PC-3 (cell line): ENCODE results near the gene PTPRN2. TPM values are rescaled to one million over a fixed set of nuclear protein-coding genes. Genes with fewer than 3 reads are reported as not detected.

Experiments used
- ATAC-seq: fragments of 200-7000 bp; cut with Tn5 transposase; 2 replicates; pipeline ENCODE4 v1.9.1; 2020; ENCODE audit warnings: mild to moderate bottlenecking, moderate library complexity
- BruUV-seq: library from RNA; stranded (reverse); fragments of 400-500 nt; replicated peaks from 2 replicates; lab custom pipeline; 2021; lab: Mats Ljungman, UMichigan
- CTCF ChIA-PET: fragments of 300-600 bp; sonication (Branson Sonifier 250); formaldehyde crosslinking; loops from one replicate; lab custom pipeline; 2022; ENCODE audit warnings: antibody characterized with exemption; lab: Charles Lee
- POLR2A ChIA-PET: fragments of 300-600 bp; sonication (Branson Sonifier 250); formaldehyde crosslinking; loops from one replicate; lab custom pipeline; 2022; ENCODE audit warnings: antibody characterized with exemption; ENCODE audit not compliant: unreplicated experiment; lab: Charles Lee
- DNase-seq: peaks from one replicate; pipeline ENCODE4 v3.0.0-alpha.2; 2015
- H2AFZ ChIP-seq: fragments of 300-600 bp; sonication (generic); 2 replicates; pipeline ENCODE4 v1.6.0; 2016; ENCODE audit warnings: antibody characterized with exemption, low read length
- H3F3A ChIP-seq: fragments of 300-600 bp; sonication (generic); one replicate; pipeline ENCODE4 v1.6.0; 2017; ENCODE audit warnings: antibody characterized with exemption, low read length, control low read depth, mild to moderate bottlenecking; ENCODE audit not compliant: unreplicated experiment
- H3K27ac ChIP-seq: fragments of 300-600 bp; sonication (generic); 2 replicates; pipeline ENCODE4 v1.5.1; 2016; ENCODE audit warnings: mild to moderate bottlenecking, low read length
- H3K27me3 ChIP-seq: fragments of 300-600 bp; sonication (generic); 2 replicates; pipeline ENCODE4 v1.6.1; 2016; ENCODE audit warnings: low read length, mixed read lengths
- H3K36me3 ChIP-seq: fragments of 300-600 bp; sonication (generic); 2 replicates; pipeline ENCODE4 v1.6.1; 2016; ENCODE audit warnings: low read depth, mixed run types, low read length, mixed read lengths
- H3K4me1 ChIP-seq: fragments of 300-600 bp; sonication (generic); 2 replicates; pipeline ENCODE4 v1.5.1; 2016; ENCODE audit warnings: low read length; ENCODE audit not compliant: insufficient read depth
- H3K4me2 ChIP-seq: fragments of 300-600 bp; sonication (generic); 2 replicates; pipeline ENCODE4 v1.6.0; 2016; ENCODE audit warnings: low read length
- H3K4me3 ChIP-seq: fragments of 300-600 bp; sonication (generic); 2 replicates; pipeline ENCODE4 v1.5.1; 2016; ENCODE audit warnings: mild to moderate bottlenecking, low read length, mixed read lengths
- H3K79me2 ChIP-seq: fragments of 300-600 bp; sonication (generic); 2 replicates; pipeline ENCODE4 v1.6.1; 2017; ENCODE audit warnings: low read length, mixed read lengths
- H3K9ac ChIP-seq: fragments of 300-600 bp; sonication (generic); 2 replicates; pipeline ENCODE4 v1.6.0; 2016; ENCODE audit warnings: mild to moderate bottlenecking, low read length
- H3K9me2 ChIP-seq: fragments of 300-600 bp; sonication (generic); replicated peaks from 2 replicates; pipeline ENCODE4 v1.6.1; 2016; ENCODE audit warnings: mixed run types, low read length, mixed read lengths
- H3K9me3 ChIP-seq: fragments of 300-600 bp; sonication (generic); 2 replicates; pipeline ENCODE4 v1.6.1; 2016; ENCODE audit warnings: low read length, mixed read lengths
- H4K20me1 ChIP-seq: fragments of 300-600 bp; sonication (generic); 2 replicates; pipeline ENCODE4 v1.6.1; 2016; ENCODE audit warnings: low read length, mixed read lengths
- CTCF ChIP-seq: fragments of 300-600 bp; sonication (generic); conservative IDR thresholded peaks from 2 replicates; pipeline ENCODE4 v1.5.1; 2017; ENCODE audit warnings: antibody characterized with exemption, low read depth, mild to moderate bottlenecking, low read length
- EZH2 ChIP-seq: fragments of 300-600 bp; sonication (generic); IDR thresholded peaks from one replicate; pipeline ENCODE4 v1.6.1; 2017; ENCODE audit warnings: antibody characterized with exemption, mild to moderate bottlenecking, low read length; ENCODE audit not compliant: unreplicated experiment
- EZH2phosphoT487 ChIP-seq: fragments of 300-600 bp; sonication (generic); IDR thresholded peaks from 2 replicates; pipeline ENCODE4 v1.6.1; 2018; ENCODE audit warnings: mild to moderate bottlenecking, antibody characterized with exemption, low read length, borderline replicate concordance
- intact Hi-C: fragments of 100-400 bp; cut with micrococcal nuclease; formaldehyde crosslinking; loops from 2 replicates; pipeline ENCODE4 v1.9.0; 2023
- total RNA-seq: library from RNA; depleted of rRNA; stranded (reverse); fragments of >200 nt; gene quantifications from 2 replicates; pipeline ENCODE4 v1.2.3, GENCODE V29; 2014

PTPRN2 gene
- total RNA-seq, 1 experiment from 2014 or later = 3.2 TPM

GRCh38 chr7:158310924-158311666 is 276.5 kb downstream of the PTPRN2 start:
- TF ChIP-seq CTCF (no peak), EZH2 (no peak), EZH2phosphoT487 (no peak)
- H3K9me3 ChIP-seq = no peaks in the 10 kb centered on the region
- DNase-seq (no peak), ATAC-seq (no peak)
- BruUV-seq = no TSS peak
- no peaks in the 10 kb centered on the region for H3K9me2 ChIP-seq
- no peak overlapping the region for H3K4me2 ChIP-seq
- no peaks in the 10 kb centered on the region for H3K4me1 ChIP-seq
- no peak overlapping the region for H3K27ac ChIP-seq
- no peaks in the 10 kb centered on the region for H3F3A ChIP-seq
- ChIA-PET POLR2A (no interaction called here), CTCF (no interaction called here)
- H3K4me3 ChIP-seq = no peak overlapping the region
- H2AFZ ChIP-seq = no peak overlapping the region
- no peaks in the 10 kb centered on the region; the same call in 1 of the 2 replicates for H3K36me3 ChIP-seq
- intact Hi-C loops = no loop called here
- no peaks in the 10 kb centered on the region for H3K79me2 ChIP-seq
- H3K9ac ChIP-seq = no peak overlapping the region
- no peaks in the 10 kb centered on the region for H3K27me3 ChIP-seq
- H4K20me1 ChIP-seq = no peaks in the 10 kb centered on the region

DNA sequence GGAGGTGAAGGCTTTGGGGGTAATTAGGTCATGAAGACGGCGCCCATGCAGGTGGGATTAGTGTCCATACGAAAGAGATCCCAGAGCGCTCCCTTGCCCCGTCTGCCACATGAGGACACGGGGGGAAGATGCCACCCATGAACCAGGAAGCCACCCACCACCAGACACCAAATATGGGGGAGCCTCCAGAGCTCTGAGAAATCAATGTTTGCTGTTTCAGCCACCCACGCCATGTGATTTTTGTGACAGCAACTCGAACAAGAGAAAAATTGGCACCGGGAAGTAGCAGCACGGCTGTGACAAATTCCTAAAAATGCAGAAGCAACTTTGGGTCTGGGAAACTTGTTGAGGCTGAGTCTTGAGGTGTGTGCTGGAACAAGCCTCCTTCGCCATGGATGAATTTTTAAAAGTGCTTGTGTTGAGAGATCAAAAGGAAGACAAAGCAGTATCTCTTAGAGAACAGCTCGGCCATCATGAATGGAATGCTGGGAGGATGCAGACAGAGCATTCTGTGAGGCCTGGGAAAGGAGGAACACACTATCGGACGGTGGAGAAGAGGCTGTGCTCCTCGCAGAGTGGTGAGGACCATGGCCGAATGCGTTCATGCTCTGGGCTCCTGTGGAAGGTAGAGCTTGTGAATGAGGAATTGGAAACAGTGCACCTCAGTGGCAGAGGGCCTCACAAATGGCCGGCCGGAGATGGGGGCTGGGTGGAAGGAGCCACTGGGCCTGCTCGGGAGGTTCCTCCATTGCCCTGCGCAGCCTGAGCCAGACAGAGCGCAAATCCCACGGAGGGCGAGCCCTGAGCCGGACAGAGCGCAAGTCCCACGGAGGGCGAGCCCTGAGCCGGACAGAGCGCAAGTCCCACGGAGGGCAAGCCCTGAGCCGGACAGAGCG is 277.5 kb downstream of the PTPRN2 start:
- no peak overlapping the region for H2AFZ ChIP-seq
- no peaks in the 10 kb centered on the region; the same call in 1 of the 2 replicates for H3K36me3 ChIP-seq
- no peak overlapping the region for H3K4me2 ChIP-seq
- ATAC-seq (no peak), DNase-seq (no peak)
- ChIA-PET CTCF (no interaction called here), POLR2A (no interaction called here)
- H3K9ac ChIP-seq = no peak overlapping the region
- no peaks in the 10 kb centered on the region for H3K4me1 ChIP-seq
- H3K9me2 ChIP-seq = no peaks in the 10 kb centered on the region
- no TSS peak for BruUV-seq
- H3K4me3 ChIP-seq = no peak overlapping the region
- no peaks in the 10 kb centered on the region for H3K79me2 ChIP-seq
- H3K27ac ChIP-seq = no peak overlapping the region
- H4K20me1 ChIP-seq = no peaks in the 10 kb centered on the region
- intact Hi-C loops = no loop called here
- no peaks in the 10 kb centered on the region for H3K27me3 ChIP-seq
- H3K9me3 ChIP-seq = no peaks in the 10 kb centered on the region
- H3F3A ChIP-seq = no peaks in the 10 kb centered on the region
- no peak for TF ChIP-seq EZH2
- no peak for TF ChIP-seq EZH2phosphoT487
- no peak for TF ChIP-seq CTCF
